ENCODE results near the gene NUDT8.
A peak's percentile ranks its signal among the peaks of the same experiment; 100 is the strongest.

Gene NUDT8

DNA sequence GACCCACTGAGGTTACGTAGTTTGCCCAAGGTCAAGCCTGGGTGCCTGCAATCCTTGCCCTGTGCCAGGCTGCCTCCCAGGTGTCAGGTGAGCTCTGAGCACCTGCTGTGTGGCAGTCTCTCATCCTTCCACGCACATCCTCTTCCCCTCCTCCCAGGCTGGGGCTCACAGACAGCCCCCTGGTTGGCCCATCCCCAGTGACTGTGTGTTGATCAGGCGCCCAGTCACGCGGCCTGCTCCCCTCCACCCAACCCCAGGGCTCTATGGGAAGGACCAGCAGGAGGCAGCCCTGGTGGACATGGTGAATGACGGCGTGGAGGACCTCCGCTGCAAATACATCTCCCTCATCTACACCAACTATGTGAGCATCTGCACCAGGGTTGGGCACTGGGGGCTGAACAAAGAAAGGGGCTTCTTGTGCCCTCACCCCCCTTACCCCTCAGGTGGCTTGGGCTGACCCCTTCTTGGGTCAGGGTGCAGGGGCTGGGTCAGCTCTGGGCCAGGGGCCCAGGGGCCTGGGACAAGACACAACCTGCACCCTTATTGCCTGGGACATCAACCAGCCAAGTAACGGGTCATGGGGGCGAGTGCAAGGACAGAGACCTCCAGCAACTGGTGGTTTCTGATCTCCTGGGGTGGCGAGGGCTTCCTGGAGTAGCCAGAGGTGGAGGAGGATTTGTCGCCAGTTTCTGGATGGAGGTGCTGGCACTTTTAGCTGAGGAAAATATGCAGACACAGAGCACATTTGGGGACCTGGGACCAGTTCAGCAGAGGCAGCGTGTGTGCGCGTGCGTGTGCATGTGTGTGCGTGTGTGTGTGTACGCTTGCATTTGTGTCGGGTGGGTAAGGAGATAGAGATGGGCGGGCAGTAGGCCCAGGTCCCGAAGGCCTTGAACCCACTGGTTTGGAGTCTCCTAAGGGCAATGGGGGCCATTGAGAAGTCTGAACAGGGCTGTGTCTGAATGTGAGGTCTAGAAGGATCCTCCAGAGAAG, 44.6 kb downstream of the NUDT8 start:
- Histone ChIP-seq H3K79me2 (ENCODE audit: insufficient read depth, low read length) (peaks cover 57% of the 10 kb centered on the region), H3K4me1 (ENCODE audit: insufficient read depth, low read length, poor library complexity, severe bottlenecking) (peaks cover 41% of the 10 kb centered on the region)

DNA sequence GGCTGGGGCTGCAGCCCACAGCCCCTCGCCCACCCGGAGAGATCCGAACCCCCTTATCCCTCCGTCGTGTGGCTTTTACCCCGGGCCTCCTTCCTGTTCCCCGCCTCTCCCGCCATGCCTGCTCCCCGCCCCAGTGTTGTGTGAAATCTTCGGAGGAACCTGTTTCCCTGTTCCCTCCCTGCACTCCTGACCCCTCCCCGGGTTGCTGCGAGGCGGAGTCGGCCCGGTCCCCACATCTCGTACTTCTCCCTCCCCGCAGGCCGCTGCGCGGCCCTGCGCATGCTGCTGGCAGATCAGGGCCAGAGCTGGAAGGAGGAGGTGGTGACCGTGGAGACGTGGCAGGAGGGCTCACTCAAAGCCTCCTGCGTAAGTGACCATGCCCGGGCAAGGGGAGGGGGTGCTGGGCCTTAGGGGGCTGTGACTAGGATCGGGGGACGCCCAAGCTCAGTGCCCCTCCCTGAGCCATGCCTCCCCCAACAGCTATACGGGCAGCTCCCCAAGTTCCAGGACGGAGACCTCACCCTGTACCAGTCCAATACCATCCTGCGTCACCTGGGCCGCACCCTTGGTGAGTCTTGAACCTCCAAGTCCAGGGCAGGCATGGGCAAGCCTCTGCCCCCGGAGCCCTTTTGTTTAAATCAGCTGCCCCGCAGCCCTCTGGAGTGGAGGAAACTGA, 45.4 kb downstream of the NUDT8 start:
- Histone ChIP-seq H3K4me2 (ENCODE audit: low read depth, low read length, poor library complexity, severe bottlenecking) (peak overlapping the region; percentile 99), H3K9me3 (ENCODE audit: insufficient read depth, low read depth, low read length) (no peaks in the 10 kb centered on the region), H3K4me3 (ENCODE audit: low read length, poor library complexity, severe bottlenecking) (peak overlapping the region; percentile 92), H3K36me3 (ENCODE audit: insufficient read depth, low read length) (peaks cover 45% of the 10 kb centered on the region), H3K79me2 (ENCODE audit: insufficient read depth, low read length) (peaks cover 57% of the 10 kb centered on the region), H3K9me2 (replicated peaks; ENCODE audit: low read depth, low read length) (no peaks in the 10 kb centered on the region), H3F3A (ENCODE audit: low read depth) (peaks cover 5% of the 10 kb centered on the region; the same call in 1 of the 2 replicates), H3K27me3 (ENCODE audit: insufficient read depth, low read length, poor library complexity, severe bottlenecking) (peaks cover 7% of the 10 kb centered on the region), H3K4me1 (ENCODE audit: insufficient read depth, low read length, poor library complexity, severe bottlenecking) (peaks cover 50% of the 10 kb centered on the region), H3K9ac (ENCODE audit: low read depth, low read length, poor library complexity, severe bottlenecking) (peak overlapping the region; percentile 99), H4K20me1 (ENCODE audit: insufficient read depth, low read length, poor library complexity, severe bottlenecking) (peaks cover 45% of the 10 kb centered on the region), H2AFZ (ENCODE audit: low read length) (no peak overlapping the region)
- TF ChIP-seq, protein P1, sequence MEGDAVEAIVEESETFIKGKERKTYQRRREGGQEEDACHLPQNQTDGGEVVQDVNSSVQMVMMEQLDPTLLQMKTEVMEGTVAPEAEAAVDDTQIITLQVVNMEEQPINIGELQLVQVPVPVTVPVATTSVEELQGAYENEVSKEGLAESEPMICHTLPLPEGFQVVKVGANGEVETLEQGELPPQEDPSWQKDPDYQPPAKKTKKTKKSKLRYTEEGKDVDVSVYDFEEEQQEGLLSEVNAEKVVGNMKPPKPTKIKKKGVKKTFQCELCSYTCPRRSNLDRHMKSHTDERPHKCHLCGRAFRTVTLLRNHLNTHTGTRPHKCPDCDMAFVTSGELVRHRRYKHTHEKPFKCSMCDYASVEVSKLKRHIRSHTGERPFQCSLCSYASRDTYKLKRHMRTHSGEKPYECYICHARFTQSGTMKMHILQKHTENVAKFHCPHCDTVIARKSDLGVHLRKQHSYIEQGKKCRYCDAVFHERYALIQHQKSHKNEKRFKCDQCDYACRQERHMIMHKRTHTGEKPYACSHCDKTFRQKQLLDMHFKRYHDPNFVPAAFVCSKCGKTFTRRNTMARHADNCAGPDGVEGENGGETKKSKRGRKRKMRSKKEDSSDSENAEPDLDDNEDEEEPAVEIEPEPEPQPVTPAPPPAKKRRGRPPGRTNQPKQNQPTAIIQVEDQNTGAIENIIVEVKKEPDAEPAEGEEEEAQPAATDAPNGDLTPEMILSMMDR (conservative IDR thresholded peaks at IDR 0.05; ENCODE audit: low read length) = no peak
- no peak for TF ChIP-seq EZH2phosphoT487 (IDR thresholded peaks at IDR 0.05; ENCODE audit: borderline replicate concordance)

More for the DNA sequence above, 44.6 kb downstream of the NUDT8 start:
- Histone ChIP-seq H3K9me3 (ENCODE audit: insufficient read depth, low read depth, low read length) (no peaks in the 10 kb centered on the region), H3K27me3 (ENCODE audit: insufficient read depth, low read length, poor library complexity, severe bottlenecking) (peaks cover 7% of the 10 kb centered on the region), H4K20me1 (ENCODE audit: insufficient read depth, low read length, poor library complexity, severe bottlenecking) (peaks cover 45% of the 10 kb centered on the region), H3K9me2 (replicated peaks; ENCODE audit: low read depth, low read length) (no peaks in the 10 kb centered on the region), H3F3A (ENCODE audit: low read depth) (0 out of 2 replicates have a peak, but pooled peaks cover 5% of the 10 kb centered on the region), H3K4me2 (ENCODE audit: low read depth, low read length, poor library complexity, severe bottlenecking) (peak overlapping the region; percentile 99), H3K9ac (ENCODE audit: low read depth, low read length, poor library complexity, severe bottlenecking) (peak overlapping the region; percentile 99), H2AFZ (ENCODE audit: low read length) (no peak overlapping the region), H3K36me3 (ENCODE audit: insufficient read depth, low read length) (peaks cover 45% of the 10 kb centered on the region), H3K4me3 (ENCODE audit: low read length, poor library complexity, severe bottlenecking) (peak overlapping the region; percentile 92)
- TF ChIP-seq EZH2phosphoT487 (IDR thresholded peaks at IDR 0.05; ENCODE audit: borderline replicate concordance) = no peak
- TF ChIP-seq, protein P1 (conservative IDR thresholded peaks at IDR 0.05; ENCODE audit: low read length) = peak; percentile 40

DNA sequence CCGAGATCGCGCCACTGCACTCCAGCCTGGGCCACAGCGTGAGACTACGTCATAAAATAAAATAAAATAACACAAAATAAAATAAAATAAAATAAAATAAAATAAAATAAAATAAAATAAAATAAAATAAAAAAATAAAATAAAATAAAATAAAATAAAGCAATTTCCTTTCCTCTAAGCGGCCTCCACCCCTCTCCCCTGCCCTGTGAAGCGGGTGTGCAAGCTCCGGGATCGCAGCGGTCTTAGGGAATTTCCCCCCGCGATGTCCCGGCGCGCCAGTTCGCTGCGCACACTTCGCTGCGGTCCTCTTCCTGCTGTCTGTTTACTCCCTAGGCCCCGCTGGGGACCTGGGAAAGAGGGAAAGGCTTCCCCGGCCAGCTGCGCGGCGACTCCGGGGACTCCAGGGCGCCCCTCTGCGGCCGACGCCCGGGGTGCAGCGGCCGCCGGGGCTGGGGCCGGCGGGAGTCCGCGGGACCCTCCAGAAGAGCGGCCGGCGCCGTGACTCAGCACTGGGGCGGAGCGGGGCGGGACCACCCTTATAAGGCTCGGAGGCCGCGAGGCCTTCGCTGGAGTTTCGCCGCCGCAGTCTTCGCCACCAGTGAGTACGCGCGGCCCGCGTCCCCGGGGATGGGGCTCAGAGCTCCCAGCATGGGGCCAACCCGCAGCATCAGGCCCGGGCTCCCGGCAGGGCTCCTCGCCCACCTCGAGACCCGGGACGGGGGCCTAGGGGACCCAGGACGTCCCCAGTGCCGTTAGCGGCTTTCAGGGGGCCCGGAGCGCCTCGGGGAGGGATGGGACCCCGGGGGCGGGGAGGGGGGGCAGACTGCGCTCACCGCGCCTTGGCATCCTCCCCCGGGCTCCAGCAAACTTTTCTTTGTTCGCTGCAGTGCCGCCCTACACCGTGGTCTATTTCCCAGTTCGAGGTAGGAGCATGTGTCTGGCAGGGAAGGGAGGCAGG, 46.2 kb downstream of the NUDT8 start, which contains the start of gene GSTP1:
Gene GSTP1 (plus strand): TSS at position 566 of the 958 bp plus-strand sequence. CDS start 32 bp downstream, at position 598.
- H3F3A ChIP-seq (ENCODE audit: low read depth) = peaks cover 5% of the 10 kb centered on the region; the same call in 1 of the 2 replicates
- H3K36me3 ChIP-seq (ENCODE audit: insufficient read depth, low read length) = peaks cover 39% of the 10 kb centered on the region
- peak within 1 kb of the TSS; percentile 99 for H3K9ac ChIP-seq (ENCODE audit: low read depth, low read length, poor library complexity, severe bottlenecking)
- H3K9me2 ChIP-seq (replicated peaks; ENCODE audit: low read depth, low read length) = no peaks in the 10 kb centered on the region
- no peaks in the 10 kb centered on the region for H3K9me3 ChIP-seq (ENCODE audit: insufficient read depth, low read depth, low read length)
- peaks cover 45% of the 10 kb centered on the region for H4K20me1 ChIP-seq (ENCODE audit: insufficient read depth, low read length, poor library complexity, severe bottlenecking)
- no peak for TF ChIP-seq EZH2phosphoT487 (IDR thresholded peaks at IDR 0.05; ENCODE audit: borderline replicate concordance)
- TF ChIP-seq, protein P1 (conservative IDR thresholded peaks at IDR 0.05; ENCODE audit: low read length) = peak; percentile 63
- H3K4me3 ChIP-seq (ENCODE audit: low read length, poor library complexity, severe bottlenecking) = peak within 1 kb of the TSS; percentile 92
- peaks cover 57% of the 10 kb centered on the region for H3K79me2 ChIP-seq (ENCODE audit: insufficient read depth, low read length)
- H2AFZ ChIP-seq (ENCODE audit: low read length) = no peak within 1 kb of the TSS
- peak within 1 kb of the TSS; percentile 99 for H3K4me2 ChIP-seq (ENCODE audit: low read depth, low read length, poor library complexity, severe bottlenecking)
- H3K4me1 ChIP-seq (ENCODE audit: insufficient read depth, low read length, poor library complexity, severe bottlenecking) = peaks cover 55% of the 10 kb centered on the region
- peaks cover 7% of the 10 kb centered on the region for H3K27me3 ChIP-seq (ENCODE audit: insufficient read depth, low read length, poor library complexity, severe bottlenecking)
